Small intestine (tissue), 7 donors: ENCODE measurements around the gene CDC25B. TPM values are rescaled to one million over a fixed set of nuclear protein-coding genes. Genes with fewer than 3 reads are reported as not detected.
A peak's percentile ranks its signal among the peaks of the same experiment; 100 is the strongest.
"Not testable (repeated sequence)": the region's sequence is repeated elsewhere in the genome, so short reads cannot be mapped to it uniquely, and the experiment has no call there.

ENCODE experiments used
- DNase-seq, 2 donors: peaks; one replicate each; pipeline versions ENCODE4 v3.0.0 to v3.0.0-alpha.2; 2013
- FAIRE-seq: peaks from 2 replicates; lab custom pipeline; 2012; peaks lifted over from hg19 to GRCh38; lab: Jason Lieb, UNC
- H3K27ac ChIP-seq, 3 donors: one replicate each; pipeline ENCODE4 v1.5.1; 2013; ENCODE audit warnings: low read length in 2 of 3, mild to moderate bottlenecking in 2 of 3, control low read depth in 1 of 3, inconsistent platforms in 1 of 3, low read depth in 1 of 3, moderate library complexity in 1 of 3
- H3K27me3 ChIP-seq, 3 donors: one replicate each; pipeline ENCODE4 v1.6.1; 2013; ENCODE audit warnings: low read length in 3 of 3, inconsistent platforms in 1 of 3; ENCODE audit not compliant: control insufficient read depth in 3 of 3, insufficient read depth in 3 of 3
- H3K36me3 ChIP-seq, 3 donors: one replicate each; pipeline ENCODE4 v1.6.1; 2013; ENCODE audit warnings: low read length in 3 of 3, inconsistent platforms in 1 of 3, low read depth in 1 of 3, mild to moderate bottlenecking in 1 of 3, moderate library complexity in 1 of 3; ENCODE audit not compliant: control insufficient read depth in 3 of 3, insufficient read depth in 2 of 3
- H3K4me1 ChIP-seq, 3 donors: one replicate each; pipeline ENCODE4 v1.6.1; 2013; ENCODE audit warnings: low read length in 2 of 3, inconsistent platforms in 1 of 3, low read depth in 1 of 3, mild to moderate bottlenecking in 1 of 3, moderate library complexity in 1 of 3; ENCODE audit not compliant: control insufficient read depth in 3 of 3, insufficient read depth in 2 of 3
- H3K4me3 ChIP-seq, 3 donors: one replicate each; pipeline ENCODE4 v1.5.1; 2013; ENCODE audit warnings: low read length in 3 of 3, control low read depth in 1 of 3, inconsistent platforms in 1 of 3, low read depth in 1 of 3, mild to moderate bottlenecking in 1 of 3, moderate library complexity in 1 of 3
- H3K9me3 ChIP-seq, 2 donors: one replicate each; pipeline ENCODE4 v1.6.1; 2013; ENCODE audit warnings: low read depth in 1 of 2, low read length in 1 of 2; ENCODE audit not compliant: control insufficient read depth in 2 of 2, insufficient read depth in 1 of 2
- WGBS, 3 donors: extraction: QIAGEN DNeasy Blood & Tissue Kit; methylation state at CpG; one replicate each; pipeline ENCODE4 v1.1.7; 2013; 5-methylcytosine and 5-hydroxymethylcytosine counted together
- polyA plus RNA-seq, 4 donors: library from polyadenylated mRNA; stranded (reverse) in 3 of 4; unstranded in 1 of 4; fragments of 200-250 nt in 3 of 4; fragments of 120-200 nt in 1 of 4; gene quantifications; one replicate each; pipeline versions ENCODE4 v1.2.1 to v1.2.3, GENCODE V29; 2013
- donor health status: healthy with polysubstance abuse.
- donor health status: control.
- donor health status: control.
- donor health status: Bipolar disorder and iron deficiency.
- donor health status: healthy.

CDC25B gene
- polyA plus RNA-seq, 4 donors = 15.7 to 53.8 (median 20.3) TPM

GRCh38 chr20:3843490-3843889 is 47.4 kb downstream of the CDC25B start:
- Histone ChIP-seq H3K36me3 (peaks cover 0 to 4% (median 0%) of the 10 kb centered on the region in 3 donors), H3K27ac (no peak overlapping the region), H3K27me3 (no peaks in the 10 kb centered on the region), H3K4me3 (no peak overlapping the region), H3K9me3 (no peaks in the 10 kb centered on the region), H3K4me1 (peaks cover 0 to 25% (median 7%) of the 10 kb centered on the region in 3 donors)
- DNase-seq (peak in 1 of 2 donors; percentile 42), FAIRE-seq (no peak)
- WGBS, 3 donors = 28 to 56% (median 40%) methylated on average over 5 of the region's 5 CpGs

- not testable (repeated sequence) for H3K27ac ChIP-seq, DNase-seq, H3K36me3 ChIP-seq, H3K27me3 ChIP-seq, H3K9me3 ChIP-seq, FAIRE-seq, H3K4me3 ChIP-seq
- H3K4me1 ChIP-seq = peaks cover 0 to 25% (median 7%) of the 10 kb centered on the region in 3 donors
- WGBS, 3 donors = 77 to 89% (median 87%) methylated on average over 9 of the region's 9 CpGs
These were observed 48.0 kb downstream of the CDC25B start for GRCh38 chr20:3843990-3844619.

GRCh38 chr20:3846378-3846739 is 50.2 kb downstream of the CDC25B start:
- Histone ChIP-seq H3K27me3 (no peaks in the 10 kb centered on the region), H3K4me3 (peak overlapping the region; percentile 90 to 100 (median 99)), H3K36me3 (peaks cover 0 to 6% (median 0%) of the 10 kb centered on the region in 3 donors), H3K4me1 (peaks cover 0 to 25% (median 7%) of the 10 kb centered on the region in 3 donors), H3K9me3 (no peaks in the 10 kb centered on the region), H3K27ac (peak overlapping the region; percentile 91 to 98 (median 92))
- FAIRE-seq (no peak), DNase-seq (no peak)
- 0 to 1% (median 0%) methylated on average over 22 of the region's 22 CpGs for WGBS, 3 donors

GRCh38 chr20:3846740-3847428 is 50.8 kb downstream of the CDC25B start, which contains the start of gene MAVS:
Gene MAVS (plus strand): TSS chr20:3846834. CDS start chr20:3854625, 7,791 bp downstream.
- Histone ChIP-seq H3K27ac (peak within 1 kb of the TSS; percentile 91 to 98 (median 92)), H3K4me1 (peaks cover 0 to 25% (median 7%) of the 10 kb centered on the region in 3 donors), H3K36me3 (peaks cover 0 to 6% (median 0%) of the 10 kb centered on the region in 3 donors), H3K4me3 (peak within 1 kb of the TSS; percentile 90 to 100 (median 99)), H3K27me3 (no peaks in the 10 kb centered on the region), H3K9me3 (no peaks in the 10 kb centered on the region)
- DNase-seq (peak; percentile 88 to 95), FAIRE-seq (no peak)
- 0 to 1% (median 0%) methylated on average over 58 to 72 of the region's 72 CpGs for WGBS, 3 donors

GRCh38 chr20:3847429-3847940 is 51.4 kb downstream of the CDC25B start:
- H3K27ac ChIP-seq = peak overlapping the region; percentile 91 to 98 (median 92)
- peak overlapping the region; percentile 90 to 100 (median 99) for H3K4me3 ChIP-seq
- H3K4me1 ChIP-seq = peaks cover 0 to 24% (median 5%) of the 10 kb centered on the region in 3 donors
- peaks cover 0 to 11% (median 0%) of the 10 kb centered on the region in 3 donors for H3K36me3 ChIP-seq
- no peak for FAIRE-seq
- no peaks in the 10 kb centered on the region for H3K27me3 ChIP-seq
- WGBS, 3 donors = 7 to 21% (median 18%) methylated on average over 8 of the region's 8 CpGs
- no peaks in the 10 kb centered on the region for H3K9me3 ChIP-seq
- DNase-seq = peak in 1 of 2 donors; percentile 28

GRCh38 chr20:3848565-3848964 is 52.5 kb downstream of the CDC25B start:
- DNase-seq = no peak
- WGBS, 3 donors = 79 to 94% (median 91%) methylated on average over 1 of the region's 1 CpG
- FAIRE-seq = no peak
- H3K27ac ChIP-seq = no peak overlapping the region
- peaks cover 0 to 16% (median 3%) of the 10 kb centered on the region in 3 donors for H3K4me1 ChIP-seq
- H3K9me3 ChIP-seq = no peaks in the 10 kb centered on the region
- H3K36me3 ChIP-seq = peaks cover 0 to 18% (median 0%) of the 10 kb centered on the region in 3 donors
- H3K4me3 ChIP-seq = no peak overlapping the region
- no peaks in the 10 kb centered on the region for H3K27me3 ChIP-seq

- FAIRE-seq (no peak), DNase-seq (no peak)
- Histone ChIP-seq H3K36me3 (peaks cover 3 to 61% (median 6%) of the 10 kb centered on the region in 3 donors), H3K27ac (no peak overlapping the region), H3K27me3 (no peaks in the 10 kb centered on the region), H3K9me3 (no peaks in the 10 kb centered on the region), H3K4me3 (no peak overlapping the region), H3K4me1 (no peaks in the 10 kb centered on the region)
- 66 to 77% (median 71%) methylated on average over 4 of the region's 4 CpGs for WGBS, 3 donors
These were observed 58.4 kb downstream of the CDC25B start for GRCh38 chr20:3854462-3854871.
